ENCODE data around the gene AFM.

GRCh38 chr4:73446336-73446938, 35.1 kb upstream of the AFM start:
- TF ChIP-seq POLR2A (IDR thresholded peaks at IDR 0.05) (no peak), CTCF (IDR thresholded peaks at IDR 0.05 in 4 of 5, conservative IDR thresholded peaks at IDR 0.05 in 1 of 5) (peak in 4 of 5 experiments; percentile 8 to 46 (median 20))
